OCI-LY7 (cell line): Measurements from ENCODE around the gene LRRC4C. TPM values are rescaled to one million over a fixed set of nuclear protein-coding genes. Genes with fewer than 3 reads are reported as not detected.

ENCODE experiments used
- BruUV-seq: library from RNA; stranded (reverse); fragments of 400-500 nt; replicated peaks from 2 replicates; lab custom pipeline; 2021; lab: Mats Ljungman, UMichigan
- CTCF ChIA-PET: fragments of 300-600 bp; sonication (Branson Sonifier 250); formaldehyde crosslinking; loops from one replicate; lab custom pipeline; 2022; ENCODE audit warnings: antibody characterized with exemption; ENCODE audit not compliant: unreplicated experiment; lab: Charles Lee
- POLR2A ChIA-PET: fragments of 300-600 bp; sonication (Branson Sonifier 250); formaldehyde crosslinking; loops from one replicate; lab custom pipeline; 2022; ENCODE audit warnings: antibody characterized with exemption; lab: Charles Lee
- DNase-seq: peaks from one replicate; pipeline ENCODE4 v3.0.0-alpha.2; 2015; ENCODE audit warnings: low spot score
- H2AFZ ChIP-seq: fragments of 200-600 bp; sonication (generic), shearing (Covaris generic); 2 replicates; pipeline ENCODE4 v1.6.1; 2014; ENCODE audit warnings: mild to moderate bottlenecking, antibody characterized with exemption, low read length, moderate library complexity
- H3K27ac ChIP-seq: fragments of 200-600 bp; sonication (generic); 2 replicates; pipeline ENCODE4 v1.5.1; 2014; ENCODE audit warnings: mixed run types, low read depth, mild to moderate bottlenecking, moderate library complexity, low read length, inconsistent platforms; ENCODE audit not compliant: poor library complexity, severe bottlenecking
- H3K36me3 ChIP-seq: fragments of 200-600 bp; sonication (generic); 2 replicates; pipeline ENCODE4 v1.6.1; 2014; ENCODE audit warnings: mild to moderate bottlenecking, antibody characterized with exemption, low read length, moderate library complexity, mixed read lengths; ENCODE audit not compliant: insufficient read depth
- H3K4me1 ChIP-seq: fragments of 200-600 bp; sonication (generic); 2 replicates; pipeline ENCODE4 v1.5.1; 2014; ENCODE audit warnings: mild to moderate bottlenecking, low read length; ENCODE audit not compliant: insufficient read depth, poor library complexity, severe bottlenecking
- H3K4me2 ChIP-seq: fragments of 200-600 bp; sonication (generic); 2 replicates; pipeline ENCODE4 v1.6.1; 2014; ENCODE audit warnings: mild to moderate bottlenecking, low read length
- H3K4me3 ChIP-seq: fragments of 200-600 bp; sonication (generic); 2 replicates; pipeline ENCODE4 v1.5.1; 2014; ENCODE audit warnings: mild to moderate bottlenecking, low read depth, low read length; ENCODE audit not compliant: poor library complexity, severe bottlenecking
- H3K79me2 ChIP-seq: fragments of 200-600 bp; sonication (generic); 2 replicates; pipeline ENCODE4 v1.6.1; 2016; ENCODE audit warnings: low read depth, mild to moderate bottlenecking, low read length, moderate library complexity, mixed read lengths; ENCODE audit not compliant: insufficient read depth
- H3K9me2 ChIP-seq: fragments of 200-600 bp; sonication (generic); 2 replicates; pipeline ENCODE4 v1.6.1; 2016; ENCODE audit warnings: mild to moderate bottlenecking, low read length, mixed read lengths; ENCODE audit not compliant: insufficient read depth
- H3K9me3 ChIP-seq: fragments of 200-600 bp; sonication (generic); 2 replicates; pipeline ENCODE4 v1.6.1; 2014; ENCODE audit warnings: mild to moderate bottlenecking, mixed run types, low read length, mixed read lengths
- H4K20me1 ChIP-seq: fragments of 200-600 bp; sonication (generic); 2 replicates; pipeline ENCODE4 v1.6.1; 2014; ENCODE audit warnings: mild to moderate bottlenecking, antibody characterized with exemption, low read length, moderate library complexity, mixed read lengths; ENCODE audit not compliant: insufficient read depth
- CTCF ChIP-seq: fragments of 200-600 bp; sonication (generic); conservative IDR thresholded peaks from 2 replicates; pipeline ENCODE4 v1.5.1; 2014; ENCODE audit warnings: mild to moderate bottlenecking, antibody characterized with exemption, low read length, moderate library complexity, mixed read lengths
- EZH2phosphoT487 ChIP-seq: fragments of 200-600 bp; sonication (generic); IDR thresholded peaks from 2 replicates; pipeline ENCODE4 v1.6.1; 2018; ENCODE audit warnings: low read depth, borderline replicate concordance, mild to moderate bottlenecking, mixed run types, antibody characterized with exemption, low read length, moderate library complexity, mixed read lengths
- intact Hi-C: fragments of 100-400 bp; cut with micrococcal nuclease; formaldehyde crosslinking; loops from one replicate; pipeline ENCODE4 v1.10.0; 2022; ENCODE audit not compliant: unreplicated experiment
- total RNA-seq, 2 experiments: library from RNA; depleted of rRNA in 1 of 2; stranded (reverse); fragments of >200 nt in 1 of 2; shearing (Covaris generic) in 1 of 2; gene quantifications; 2 replicates each; pipeline ENCODE4 v1.2.3, GENCODE V29; 2014 to 2022

The LRRC4C gene
- total RNA-seq, 2 experiments from 2014 or later, result not detected

DNA sequence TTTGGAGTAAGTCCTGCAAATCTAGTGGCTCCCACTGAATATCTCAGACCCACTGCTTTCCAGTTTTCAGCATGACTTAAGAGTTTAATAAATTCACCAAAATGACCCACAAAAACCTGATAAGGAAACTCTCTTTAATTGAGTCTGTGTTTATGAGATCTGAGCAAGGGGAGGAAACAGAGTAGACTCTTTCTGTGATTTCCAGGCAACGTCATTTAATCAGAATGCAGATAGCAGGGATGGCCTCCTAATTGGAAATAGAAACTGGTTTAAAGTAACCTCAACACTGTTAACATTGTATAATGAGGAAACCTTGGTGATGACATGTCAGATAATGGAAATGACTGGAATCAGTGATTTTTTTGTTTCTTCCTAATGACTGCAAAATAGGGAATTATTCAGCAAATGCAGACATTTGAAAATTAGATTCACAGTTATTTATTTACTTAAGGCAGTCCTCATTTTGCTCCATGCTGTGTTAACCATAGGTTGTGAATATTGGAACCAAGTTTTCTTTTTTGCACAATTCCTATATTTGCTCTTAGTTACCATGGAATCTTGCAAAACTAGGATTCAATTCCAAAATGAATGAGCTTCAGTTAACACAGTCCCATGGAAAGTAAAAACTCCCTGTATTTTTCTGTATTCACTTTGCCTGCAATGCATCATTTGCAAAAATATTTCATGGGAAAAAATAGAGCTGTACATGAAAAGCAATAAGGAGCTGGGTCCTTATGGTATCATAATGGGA is 1324.5 kb downstream of the LRRC4C start:
- H2AFZ ChIP-seq, result no peak overlapping the region
- H3K4me3 ChIP-seq, result no peak overlapping the region
- H3K36me3 ChIP-seq, result no peaks in the 10 kb centered on the region
- no peaks in the 10 kb centered on the region for H3K9me3 ChIP-seq
- TF ChIP-seq CTCF (no peak), EZH2phosphoT487 (no peak)
- CTCF ChIA-PET, result no interaction called here
- no peak for DNase-seq
- POLR2A ChIA-PET, result interaction anchor here (0.6 kb wide), 1 partner anchor 45 kb away, joined by 3 read pairs; no protein-coding TSS in a partner anchor
- no peaks in the 10 kb centered on the region for H3K79me2 ChIP-seq
- intact Hi-C loops, result no loop called here
- H3K4me2 ChIP-seq, result no peak overlapping the region
- no TSS peak for BruUV-seq
- no peaks in the 10 kb centered on the region for H4K20me1 ChIP-seq
- no peak overlapping the region for H3K27ac ChIP-seq
- no peaks in the 10 kb centered on the region for H3K9me2 ChIP-seq
- H3K4me1 ChIP-seq, result no peaks in the 10 kb centered on the region

GRCh38 chr11:40133498-40133897 is 1326.0 kb downstream of the LRRC4C start:
- ChIA-PET CTCF (no interaction called here), POLR2A (no interaction called here)
- DNase-seq, result no peak
- H2AFZ ChIP-seq, result no peak overlapping the region
- no peak for TF ChIP-seq CTCF
- TF ChIP-seq EZH2phosphoT487, result no peak
- no peaks in the 10 kb centered on the region for H3K79me2 ChIP-seq
- H3K4me1 ChIP-seq, result no peaks in the 10 kb centered on the region
- no peaks in the 10 kb centered on the region for H4K20me1 ChIP-seq
- H3K4me3 ChIP-seq, result no peak overlapping the region
- no peak overlapping the region for H3K4me2 ChIP-seq
- BruUV-seq, result no TSS peak
- H3K9me3 ChIP-seq, result no peaks in the 10 kb centered on the region
- H3K27ac ChIP-seq, result no peak overlapping the region
- no peaks in the 10 kb centered on the region for H3K9me2 ChIP-seq
- intact Hi-C loops, result no loop called here
- no peaks in the 10 kb centered on the region for H3K36me3 ChIP-seq

DNA sequence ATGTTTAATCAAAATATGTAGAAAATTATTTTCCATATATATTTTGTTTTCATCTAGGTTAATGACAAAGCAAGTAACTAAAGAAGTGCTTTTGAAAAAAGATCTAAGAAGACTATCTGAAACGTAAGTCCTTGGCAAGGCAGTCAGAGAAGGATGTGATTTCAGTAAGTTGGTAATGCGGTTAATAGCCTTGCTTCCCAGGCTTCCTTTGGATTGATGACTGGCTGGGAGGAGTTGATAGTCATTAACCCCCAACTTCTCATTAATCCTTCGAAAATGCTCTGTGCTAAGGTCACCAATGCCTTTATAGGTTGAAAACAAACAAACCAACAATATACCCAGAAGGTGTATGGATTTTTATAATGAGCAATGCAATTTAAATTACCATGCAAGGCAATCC is 1326.5 kb downstream of the LRRC4C start:
- no TSS peak for BruUV-seq
- no peak overlapping the region for H3K27ac ChIP-seq
- intact Hi-C loops, result no loop called here
- ChIA-PET CTCF (no interaction called here), POLR2A (no interaction called here)
- no peak for DNase-seq
- no peaks in the 10 kb centered on the region for H3K9me2 ChIP-seq
- H3K4me1 ChIP-seq, result no peaks in the 10 kb centered on the region
- H3K4me3 ChIP-seq, result no peak overlapping the region
- no peaks in the 10 kb centered on the region for H3K79me2 ChIP-seq
- TF ChIP-seq CTCF (no peak), EZH2phosphoT487 (no peak)
- H4K20me1 ChIP-seq, result no peaks in the 10 kb centered on the region
- no peak overlapping the region for H2AFZ ChIP-seq
- H3K9me3 ChIP-seq, result no peaks in the 10 kb centered on the region
- no peak overlapping the region for H3K4me2 ChIP-seq
- no peaks in the 10 kb centered on the region for H3K36me3 ChIP-seq
